Thymus (tissue), 11 donors: ENCODE measurements around the gene SVEP1. TPM values are rescaled to one million over a fixed set of nuclear protein-coding genes. Genes with fewer than 3 reads are reported as not detected.
"Not testable (repeated sequence)": the region's sequence is repeated elsewhere in the genome, so short reads cannot be mapped to it uniquely, and the experiment has no call there.

Experiments used
- DNase-seq, 9 donors: peaks; one replicate each; pipeline ENCODE4 v3.0.0-alpha.2; 2013; ENCODE audit warnings: low spot score in 9 of 9, low read depth in 6 of 9, missing footprints in 1 of 9
- H3K27ac ChIP-seq, 2 donors: one replicate each; pipeline ENCODE4 v1.5.1; 2013; ENCODE audit warnings: control low read depth in 1 of 2, low read depth in 1 of 2, low read length in 1 of 2, mild to moderate bottlenecking in 1 of 2, moderate library complexity in 1 of 2
- H3K27me3 ChIP-seq, 2 donors: one replicate each; pipeline ENCODE4 v1.5.1; 2013; ENCODE audit warnings: low read length in 1 of 2; ENCODE audit not compliant: control insufficient read depth in 2 of 2, insufficient read depth in 1 of 2
- H3K36me3 ChIP-seq, 2 donors: one replicate each; pipeline ENCODE4 v1.5.1; 2013; ENCODE audit warnings: low read length in 1 of 2, mild to moderate bottlenecking in 1 of 2, moderate library complexity in 1 of 2; ENCODE audit not compliant: control insufficient read depth in 2 of 2, insufficient read depth in 2 of 2
- H3K4me1 ChIP-seq, 2 donors: one replicate each; pipeline ENCODE4 v1.5.1; 2013; ENCODE audit warnings: low read length in 2 of 2; ENCODE audit not compliant: control insufficient read depth in 2 of 2, insufficient read depth in 2 of 2
- H3K4me3 ChIP-seq, 2 donors: one replicate each; pipeline ENCODE4 v1.5.1; 2013; ENCODE audit warnings: low read length in 2 of 2, control low read depth in 1 of 2, mild to moderate bottlenecking in 1 of 2
- H3K9me3 ChIP-seq, 2 donors: one replicate each; pipeline ENCODE4 v1.5.1; 2013; ENCODE audit warnings: low read length in 1 of 2, mild to moderate bottlenecking in 1 of 2; ENCODE audit not compliant: control insufficient read depth in 2 of 2, insufficient read depth in 1 of 2
- WGBS: extraction: QIAGEN DNeasy Blood & Tissue Kit; methylation state at CpG from one replicate; pipeline ENCODE4 v1.1.7; 2013; 5-methylcytosine and 5-hydroxymethylcytosine counted together
- polyA plus RNA-seq: library from polyadenylated mRNA; stranded (reverse); fragments of 200-250 nt; gene quantifications from one replicate; pipeline ENCODE4 v1.2.3, GENCODE V29; 2013
- total RNA-seq: library from RNA; stranded (reverse); fragments of 120-200 nt; gene quantifications from one replicate; pipeline ENCODE4 v1.2.4, GENCODE V29; 2013
- donor health status: healthy.

The SVEP1 gene
- total and polyA plus RNA-seq, 2 donors = 0.52 to 1.2 TPM

DNA sequence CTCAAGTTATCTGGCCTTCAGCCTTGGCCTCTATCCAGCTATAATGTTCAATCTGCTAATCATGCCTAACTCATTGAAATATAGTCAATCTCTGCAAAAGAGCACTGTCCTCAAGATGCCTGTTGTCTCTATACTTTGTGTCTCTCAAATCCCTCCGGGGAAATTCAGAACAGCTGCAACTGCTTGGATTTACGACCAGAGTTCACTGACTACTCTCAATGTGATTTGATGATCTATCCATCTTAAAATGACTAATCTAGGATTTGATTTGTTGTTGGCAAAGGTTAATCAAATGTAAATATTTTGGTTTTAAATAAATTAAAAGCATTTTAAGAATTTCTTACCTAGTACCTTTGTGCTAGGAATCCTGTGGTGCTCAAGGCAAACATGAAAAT lies 40.9 kb downstream of the SVEP1 start:
- Histone ChIP-seq H3K9me3 (no peaks in the 10 kb centered on the region), H3K36me3 (no peaks in the 10 kb centered on the region), H3K4me1 (no peaks in the 10 kb centered on the region), H3K27ac (no peak overlapping the region), H3K27me3 (no peaks in the 10 kb centered on the region), H3K4me3 (no peak overlapping the region)
- DNase-seq = no peak
- WGBS = 94% methylated on average over 2 of the region's 2 CpGs

DNA sequence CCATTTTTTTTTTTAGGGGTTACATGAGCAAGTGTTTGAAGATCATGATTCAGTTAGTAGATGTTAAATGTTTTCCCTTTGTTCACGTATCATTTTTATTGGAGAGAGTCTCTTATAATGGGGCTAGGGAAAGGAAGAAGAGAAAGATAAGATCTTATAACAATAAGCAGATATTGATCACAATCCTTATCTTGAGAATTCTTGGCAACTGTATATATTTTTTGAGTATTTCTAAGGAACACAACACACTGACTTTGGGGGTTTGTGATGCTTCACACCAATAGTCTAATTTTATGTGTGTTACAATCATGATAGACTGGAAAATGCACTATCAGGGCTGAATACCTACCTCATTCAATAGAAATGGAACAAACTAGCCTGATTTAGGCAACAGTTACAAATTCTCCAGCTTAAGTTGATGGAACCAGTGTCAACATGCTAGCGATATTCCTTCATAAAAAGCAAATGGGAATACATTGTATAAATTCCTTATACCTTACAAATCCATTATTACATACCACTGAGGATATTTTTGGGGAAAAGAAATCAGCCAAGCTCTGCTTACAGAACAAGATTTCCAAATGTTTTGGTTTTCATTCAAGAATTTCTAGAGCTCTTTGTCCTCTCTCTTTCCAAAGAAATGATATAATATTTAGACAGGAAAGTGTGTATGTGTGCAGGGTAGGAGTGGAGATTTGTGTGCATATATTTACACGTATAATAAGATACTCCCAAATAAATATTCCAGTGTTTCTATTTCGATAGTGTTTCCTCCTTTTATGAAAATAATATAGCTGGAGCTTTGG lies 41.5 kb downstream of the SVEP1 start:
- Histone ChIP-seq H3K27me3 (no peaks in the 10 kb centered on the region), H3K9me3 (no peaks in the 10 kb centered on the region), H3K36me3 (no peaks in the 10 kb centered on the region), H3K4me1 (no peaks in the 10 kb centered on the region), H3K4me3 (no peak overlapping the region), H3K27ac (no peak overlapping the region)
- DNase-seq = no peak
- WGBS = 46% methylated on average over 4 of the region's 4 CpGs

DNA sequence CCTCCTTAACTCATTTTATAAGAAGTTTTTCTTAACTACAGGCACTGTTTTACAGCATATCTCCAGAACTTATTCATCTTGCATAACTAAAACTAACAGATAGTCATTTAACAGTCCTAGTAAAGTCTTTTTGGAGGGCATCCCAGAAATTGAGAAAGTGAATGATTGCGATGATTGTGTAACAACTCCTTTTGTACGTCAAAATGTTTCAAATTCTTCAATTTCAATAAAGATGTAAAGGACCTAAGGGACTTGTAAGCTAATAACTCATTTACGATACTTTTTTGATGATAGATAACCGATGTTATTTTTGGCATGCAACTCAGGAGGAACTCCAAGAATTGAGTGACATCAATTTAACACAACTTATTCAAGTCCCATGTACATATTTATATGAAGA lies 42.7 kb downstream of the SVEP1 start:
- Histone ChIP-seq H3K27me3 (no peaks in the 10 kb centered on the region), H3K9me3 (no peaks in the 10 kb centered on the region), H3K4me1 (no peaks in the 10 kb centered on the region), H3K4me3 (no peak overlapping the region), H3K36me3 (no peaks in the 10 kb centered on the region), H3K27ac (no peak overlapping the region)
- no peak for DNase-seq
- 95% methylated on average over 4 of the region's 4 CpGs for WGBS

DNA sequence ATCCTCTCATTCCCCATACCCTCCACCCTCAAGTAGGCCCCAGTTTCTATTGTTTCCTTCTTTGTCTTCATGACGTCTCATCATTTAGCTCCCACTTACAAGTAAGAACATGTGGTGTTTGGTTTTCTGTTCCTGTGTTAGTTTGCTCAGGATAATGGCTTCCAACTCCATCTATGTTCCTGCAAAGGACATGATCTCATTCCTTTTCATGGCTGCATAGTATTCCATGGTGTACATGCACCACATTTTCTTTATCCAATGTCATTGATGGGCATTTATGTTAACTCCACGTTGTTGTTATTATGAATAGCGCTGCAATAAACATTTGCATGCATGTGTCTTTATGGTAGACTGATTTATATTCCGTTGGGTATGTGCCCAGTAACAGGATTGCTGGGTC lies 45.4 kb downstream of the SVEP1 start:
- not testable (repeated sequence) for DNase-seq, H3K9me3 ChIP-seq, H3K4me3 ChIP-seq, H3K4me1 ChIP-seq, H3K27ac ChIP-seq, H3K27me3 ChIP-seq, H3K36me3 ChIP-seq
- 90% methylated on average over 4 of the region's 4 CpGs for WGBS

DNA sequence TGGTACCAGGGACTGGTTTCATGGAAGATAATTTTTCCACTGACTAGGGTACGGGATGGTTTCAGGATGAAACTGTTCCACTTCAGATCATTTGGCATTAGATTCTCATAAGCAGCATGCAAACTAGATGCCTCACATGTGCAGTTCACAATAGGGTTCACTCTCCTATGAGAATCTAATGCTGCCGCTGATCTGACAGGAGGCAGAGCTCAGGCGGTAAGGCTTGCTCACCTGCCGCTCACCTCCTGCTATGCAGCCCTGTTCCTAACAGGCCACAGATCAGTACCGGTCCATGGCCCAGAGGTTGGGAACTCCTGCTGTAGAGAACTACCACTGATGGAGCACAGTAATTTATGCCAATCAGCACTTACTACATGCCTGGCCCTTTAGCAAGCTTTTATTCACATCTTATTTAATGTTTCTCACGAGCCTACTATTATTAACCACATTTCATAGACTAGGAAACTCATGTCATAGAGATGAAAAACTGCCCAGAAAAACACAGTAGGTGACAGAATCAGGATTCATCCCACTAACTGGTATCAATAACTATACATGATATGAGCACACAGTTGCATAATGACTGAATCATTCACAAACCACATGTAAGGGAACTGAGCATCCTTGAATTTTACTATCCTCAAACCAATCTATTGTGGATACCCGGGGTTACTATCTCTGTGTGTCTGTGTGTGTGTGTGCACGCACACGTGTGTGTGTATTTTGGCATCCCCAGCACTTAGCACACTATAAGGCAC lies 46.5 kb downstream of the SVEP1 start:
- H3K4me3 ChIP-seq = no peak overlapping the region
- H3K9me3 ChIP-seq = no peaks in the 10 kb centered on the region
- H3K36me3 ChIP-seq = no peaks in the 10 kb centered on the region
- WGBS = 70% methylated on average over 9 of the region's 9 CpGs
- H3K27ac ChIP-seq = no peak overlapping the region
- no peak for DNase-seq
- H3K4me1 ChIP-seq = no peaks in the 10 kb centered on the region
- H3K27me3 ChIP-seq = no peaks in the 10 kb centered on the region

DNA sequence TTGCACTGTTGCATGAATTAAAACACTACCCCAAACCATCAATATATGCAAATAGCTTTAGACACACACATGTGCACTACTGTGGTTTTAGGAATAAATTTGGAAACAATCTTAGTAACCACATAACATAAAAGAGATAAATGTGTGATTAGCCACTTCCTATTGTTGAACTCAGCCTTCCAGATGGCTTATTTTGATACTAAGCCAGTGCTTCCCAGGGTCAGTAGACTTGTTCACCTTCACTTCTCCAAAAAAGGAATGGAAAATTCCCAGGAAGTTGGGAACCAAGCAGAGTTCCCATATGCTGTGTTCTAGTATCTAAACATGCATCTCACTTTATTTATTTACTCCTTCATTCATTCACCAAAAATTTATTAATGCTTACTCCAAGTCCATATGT lies 47.8 kb downstream of the SVEP1 start:
- Histone ChIP-seq H3K4me3 (no peak overlapping the region), H3K4me1 (no peaks in the 10 kb centered on the region), H3K36me3 (no peaks in the 10 kb centered on the region), H3K27me3 (no peaks in the 10 kb centered on the region), H3K9me3 (no peaks in the 10 kb centered on the region), H3K27ac (no peak overlapping the region)
- no peak for DNase-seq

DNA sequence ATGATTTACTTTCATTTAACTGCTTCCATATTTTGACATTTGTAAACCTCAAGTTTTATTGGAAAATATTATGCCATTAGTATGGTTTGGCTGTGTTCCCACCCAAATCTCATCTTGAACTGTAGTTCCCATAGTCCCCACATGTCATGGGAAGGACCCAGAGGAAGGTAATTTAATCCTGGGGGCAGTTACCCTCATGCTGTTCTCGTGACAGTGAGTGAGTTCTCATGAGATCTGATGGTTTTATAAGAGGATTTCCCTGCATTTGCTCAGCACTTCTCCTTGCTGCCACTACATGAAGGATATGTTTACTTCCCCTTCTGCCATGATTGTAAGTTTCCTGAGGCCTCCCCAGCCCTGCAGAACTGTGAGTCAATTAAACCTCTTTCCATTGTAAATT lies 48.3 kb downstream of the SVEP1 start:
- not testable (repeated sequence) for H3K4me3 ChIP-seq, H3K27ac ChIP-seq, H3K9me3 ChIP-seq, H3K36me3 ChIP-seq, DNase-seq, H3K4me1 ChIP-seq, H3K27me3 ChIP-seq
- 59% methylated on average over 1 of the region's 1 CpG for WGBS

DNA sequence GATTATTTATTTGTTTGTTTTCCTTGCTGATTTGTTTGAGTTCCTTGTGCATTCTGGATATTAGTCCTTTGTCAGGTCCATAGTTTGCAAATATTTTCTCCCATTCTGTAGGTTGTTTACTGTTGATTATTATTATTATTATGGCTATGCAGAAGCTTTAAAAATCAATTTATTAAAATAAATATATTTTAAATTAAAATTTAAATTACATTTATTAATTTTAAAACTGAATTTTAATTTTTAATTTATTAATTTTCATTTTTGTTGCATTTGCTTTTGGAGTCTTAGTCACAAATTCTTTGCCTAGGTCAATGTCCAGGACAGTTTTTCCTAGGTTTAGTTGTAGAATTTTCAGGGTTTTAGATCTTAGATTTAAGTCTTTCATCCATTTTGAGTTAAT lies 50.9 kb downstream of the SVEP1 start:
- Histone ChIP-seq H3K27ac (no peak overlapping the region), H3K4me1 (no peaks in the 10 kb centered on the region), H3K9me3 (no peaks in the 10 kb centered on the region), H3K36me3 (no peaks in the 10 kb centered on the region), H3K4me3 (no peak overlapping the region), H3K27me3 (no peaks in the 10 kb centered on the region)
- no peak for DNase-seq

DNA sequence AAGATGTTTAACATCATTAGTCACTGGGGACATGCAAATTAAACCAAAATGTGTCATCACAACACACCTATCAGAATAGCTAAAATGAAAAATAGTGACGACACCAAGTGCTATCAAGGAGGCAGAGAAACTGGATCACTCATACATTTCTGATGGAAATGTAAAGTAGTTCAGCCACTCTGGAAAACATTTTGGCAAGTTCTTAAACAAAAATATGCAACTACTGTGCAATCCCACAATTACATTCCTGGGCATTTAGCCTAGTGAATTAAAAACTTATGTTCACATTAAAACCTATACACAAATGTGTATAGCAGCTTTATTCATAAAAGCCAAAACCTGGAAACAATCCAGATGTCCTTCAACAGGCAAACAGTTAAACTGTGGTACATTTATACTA lies 53.1 kb downstream of the SVEP1 start:
- Histone ChIP-seq H3K27ac (no peak overlapping the region), H3K27me3 (no peaks in the 10 kb centered on the region), H3K36me3 (no peaks in the 10 kb centered on the region), H3K4me3 (no peak overlapping the region), H3K9me3 (no peaks in the 10 kb centered on the region), H3K4me1 (no peaks in the 10 kb centered on the region)
- no peak for DNase-seq
- WGBS = 94% methylated on average over 1 of the region's 1 CpG
